ENCODE measurements around the gene INHBC. TPM values are rescaled to one million over a fixed set of nuclear protein-coding genes. Genes with fewer than 3 reads are reported as not detected.

The INHBC gene
- total RNA-seq, 1 donor from 2014 or later: not detected

- DNase-seq (ENCODE audit: extremely low read depth, low read depth, low spot score): no peak
These were observed 31.3 kb downstream of the INHBC start for GRCh38 chr12:57465747-57466505.

DNA sequence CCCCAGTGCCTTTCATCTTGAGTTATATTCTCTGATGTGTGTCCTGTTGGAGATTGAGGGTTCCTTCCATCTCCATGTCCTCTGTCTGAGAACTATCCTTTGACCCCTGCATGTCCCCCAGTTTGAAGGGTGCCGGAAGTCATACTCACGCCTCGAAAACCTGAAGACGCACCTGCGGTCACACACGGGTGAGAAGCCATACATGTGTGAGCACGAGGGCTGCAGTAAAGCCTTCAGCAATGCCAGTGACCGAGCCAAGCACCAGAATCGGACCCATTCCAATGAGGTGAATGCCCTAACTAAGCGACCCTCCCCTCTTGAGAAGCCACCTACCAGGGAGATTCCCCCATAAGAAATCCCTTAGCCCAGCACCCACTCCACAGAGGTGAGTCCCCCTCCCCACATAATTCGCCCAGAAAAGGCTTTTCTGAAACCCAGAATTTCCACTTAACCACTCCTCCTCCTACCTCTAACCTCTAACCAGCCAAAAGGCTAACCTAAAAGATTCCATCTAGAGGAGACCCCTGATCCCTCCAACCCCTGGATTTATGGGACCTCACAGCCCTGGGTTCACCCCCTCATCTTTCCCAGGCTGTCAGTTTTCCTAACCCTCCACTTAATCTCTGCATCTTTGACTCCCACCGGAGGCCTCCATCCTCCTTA, 32.8 kb downstream of the INHBC start:
- DNase-seq (ENCODE audit: extremely low read depth, low read depth, low spot score): no peak

- no peak for DNase-seq (ENCODE audit: extremely low read depth, low read depth, low spot score)
These were observed 33.3 kb downstream of the INHBC start for GRCh38 chr12:57467915-57468314.

DNA sequence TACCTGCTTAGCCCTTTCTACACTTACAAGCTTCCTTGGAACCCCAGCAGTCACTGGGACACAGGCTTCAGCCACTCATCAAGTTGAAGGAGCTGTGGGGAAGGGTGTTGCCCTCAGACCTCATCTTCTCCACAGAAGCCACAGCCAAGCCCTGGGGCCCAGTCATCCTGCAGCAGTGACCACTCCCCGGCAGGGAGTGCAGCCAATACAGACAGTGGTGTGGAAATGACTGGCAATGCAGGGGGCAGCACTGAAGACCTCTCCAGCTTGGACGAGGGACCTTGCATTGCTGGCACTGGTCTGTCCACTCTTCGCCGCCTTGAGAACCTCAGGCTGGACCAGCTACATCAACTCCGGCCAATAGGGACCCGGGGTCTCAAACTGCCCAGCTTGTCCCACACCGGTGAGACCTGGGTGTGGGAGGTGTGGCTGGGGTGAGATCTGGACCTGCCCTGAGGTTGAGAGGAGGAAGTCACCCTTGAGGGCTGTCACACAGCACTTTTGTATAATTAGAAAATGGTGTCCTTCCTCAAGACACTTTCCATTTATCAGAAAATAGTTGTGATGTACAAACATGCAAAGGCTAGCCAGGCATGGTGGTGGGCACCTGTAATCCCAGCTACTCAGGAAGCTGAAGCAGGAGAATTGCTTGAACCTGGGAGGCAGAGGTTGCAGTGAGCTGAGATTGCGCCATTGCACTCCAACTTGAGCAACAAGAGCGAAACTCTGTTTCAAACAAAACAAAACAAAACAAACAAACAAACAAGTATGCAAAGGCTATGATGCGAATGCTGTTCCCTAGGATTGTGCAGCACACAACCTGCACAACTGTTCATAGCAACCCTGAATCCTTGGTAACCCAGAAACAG, 34.9 kb downstream of the INHBC start:
- no peak for DNase-seq (ENCODE audit: extremely low read depth, low read depth, low spot score)

DNA sequence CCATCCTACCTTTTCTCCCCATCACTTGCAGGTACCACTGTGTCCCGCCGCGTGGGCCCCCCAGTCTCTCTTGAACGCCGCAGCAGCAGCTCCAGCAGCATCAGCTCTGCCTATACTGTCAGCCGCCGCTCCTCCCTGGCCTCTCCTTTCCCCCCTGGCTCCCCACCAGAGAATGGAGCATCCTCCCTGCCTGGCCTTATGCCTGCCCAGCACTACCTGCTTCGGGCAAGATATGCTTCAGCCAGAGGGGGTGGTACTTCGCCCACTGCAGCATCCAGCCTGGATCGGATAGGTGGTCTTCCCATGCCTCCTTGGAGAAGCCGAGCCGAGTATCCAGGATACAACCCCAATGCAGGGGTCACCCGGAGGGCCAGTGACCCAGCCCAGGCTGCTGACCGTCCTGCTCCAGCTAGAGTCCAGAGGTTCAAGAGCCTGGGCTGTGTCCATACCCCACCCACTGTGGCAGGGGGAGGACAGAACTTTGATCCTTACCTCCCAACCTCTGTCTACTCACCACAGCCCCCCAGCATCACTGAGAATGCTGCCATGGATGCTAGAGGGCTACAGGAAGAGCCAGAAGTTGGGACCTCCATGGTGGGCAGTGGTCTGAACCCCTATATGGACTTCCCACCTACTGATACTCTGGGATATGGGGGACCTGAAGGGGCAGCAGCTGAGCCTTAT, 35.8 kb downstream of the INHBC start:
- DNase-seq (ENCODE audit: extremely low read depth, low read depth, low spot score): no peak

DNA sequence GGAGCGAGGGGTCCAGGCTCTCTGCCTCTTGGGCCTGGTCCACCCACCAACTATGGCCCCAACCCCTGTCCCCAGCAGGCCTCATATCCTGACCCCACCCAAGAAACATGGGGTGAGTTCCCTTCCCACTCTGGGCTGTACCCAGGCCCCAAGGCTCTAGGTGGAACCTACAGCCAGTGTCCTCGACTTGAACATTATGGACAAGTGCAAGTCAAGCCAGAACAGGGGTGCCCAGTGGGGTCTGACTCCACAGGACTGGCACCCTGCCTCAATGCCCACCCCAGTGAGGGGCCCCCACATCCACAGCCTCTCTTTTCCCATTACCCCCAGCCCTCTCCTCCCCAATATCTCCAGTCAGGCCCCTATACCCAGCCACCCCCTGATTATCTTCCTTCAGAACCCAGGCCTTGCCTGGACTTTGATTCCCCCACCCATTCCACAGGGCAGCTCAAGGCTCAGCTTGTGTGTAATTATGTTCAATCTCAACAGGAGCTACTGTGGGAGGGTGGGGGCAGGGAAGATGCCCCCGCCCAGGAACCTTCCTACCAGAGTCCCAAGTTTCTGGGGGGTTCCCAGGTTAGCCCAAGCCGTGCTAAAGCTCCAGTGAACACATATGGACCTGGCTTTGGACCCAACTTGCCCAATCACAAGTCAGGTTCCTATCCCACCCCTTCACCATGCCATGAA, 36.5 kb downstream of the INHBC start:
- DNase-seq (ENCODE audit: extremely low read depth, low read depth, low spot score): no peak

DNA sequence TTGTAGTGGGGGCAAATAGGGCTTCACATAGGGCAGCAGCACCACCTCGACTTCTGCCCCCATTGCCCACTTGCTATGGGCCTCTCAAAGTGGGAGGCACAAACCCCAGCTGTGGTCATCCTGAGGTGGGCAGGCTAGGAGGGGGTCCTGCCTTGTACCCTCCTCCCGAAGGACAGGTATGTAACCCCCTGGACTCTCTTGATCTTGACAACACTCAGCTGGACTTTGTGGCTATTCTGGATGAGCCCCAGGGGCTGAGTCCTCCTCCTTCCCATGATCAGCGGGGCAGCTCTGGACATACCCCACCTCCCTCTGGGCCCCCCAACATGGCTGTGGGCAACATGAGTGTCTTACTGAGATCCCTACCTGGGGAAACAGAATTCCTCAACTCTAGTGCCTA, 37.1 kb downstream of the INHBC start:
- DNase-seq (ENCODE audit: extremely low read depth, low read depth, low spot score): no peak

DNA sequence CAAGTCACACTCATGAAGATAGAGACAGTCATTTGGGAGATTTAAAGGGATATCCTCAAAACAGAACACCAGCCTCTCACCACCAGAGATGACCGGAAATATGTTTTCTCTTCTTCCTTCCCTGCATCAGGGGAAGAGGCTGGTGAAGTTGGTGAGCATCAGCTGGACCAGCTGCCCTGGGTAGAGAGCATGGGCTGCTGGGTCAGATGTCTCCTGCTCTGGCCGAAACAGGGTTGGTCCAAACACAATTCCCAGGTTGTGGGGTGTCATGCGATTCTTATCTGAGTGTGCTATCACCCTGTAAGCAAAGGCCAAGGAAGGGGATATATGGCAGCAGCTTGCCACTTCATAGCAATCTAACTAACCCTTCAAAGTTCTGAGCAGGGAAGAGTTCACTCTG, 37.8 kb downstream of the INHBC start:
- DNase-seq (ENCODE audit: extremely low read depth, low read depth, low spot score): no peak

- no peak for DNase-seq (ENCODE audit: extremely low read depth, low read depth, low spot score)
These were observed 38.8 kb downstream of the INHBC start for GRCh38 chr12:57473392-57473791.

GRCh38 chr12:57473886-57474285, 39.3 kb downstream of the INHBC start:
- no peak for DNase-seq (ENCODE audit: extremely low read depth, low read depth, low spot score)

DNA sequence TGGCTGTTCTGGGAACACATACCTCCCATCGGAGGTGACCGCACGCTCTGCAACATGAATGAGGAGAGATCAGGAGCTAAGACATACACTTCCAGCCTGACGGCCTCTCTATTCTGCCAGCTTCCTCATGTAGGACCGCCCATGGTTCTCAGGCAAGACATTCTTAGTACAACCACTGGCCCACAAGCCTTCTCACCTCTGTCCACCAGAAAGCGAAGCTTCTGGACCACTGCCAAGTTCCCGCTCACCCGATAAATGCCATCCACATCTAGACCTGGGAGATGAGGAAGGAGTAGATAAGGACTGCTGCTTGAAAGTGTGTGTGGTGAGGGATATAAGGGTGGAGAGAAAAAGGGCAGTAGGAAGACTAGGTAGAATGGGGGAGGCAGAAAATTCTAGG, 39.8 kb downstream of the INHBC start:
- no peak for DNase-seq (ENCODE audit: extremely low read depth, low read depth, low spot score)

DNA sequence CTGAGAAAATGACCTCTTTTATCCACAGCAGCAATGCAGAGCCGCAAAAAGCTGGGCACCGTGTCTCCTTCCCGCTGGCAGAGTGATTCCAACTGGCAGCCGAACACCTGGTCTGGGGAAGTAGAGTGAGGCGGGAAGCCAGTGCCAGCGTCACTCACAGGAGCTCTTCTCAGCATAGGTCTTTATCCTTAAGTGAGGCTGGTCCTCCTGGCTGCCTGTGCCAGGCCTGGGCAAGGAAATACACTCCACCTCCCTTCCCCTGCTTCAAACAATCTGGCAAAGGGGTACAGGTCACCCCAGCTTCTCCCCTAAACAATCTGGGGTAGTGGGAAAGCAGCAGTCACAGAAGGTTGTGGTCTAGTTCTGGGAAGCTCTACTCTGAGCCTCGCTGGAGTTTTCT, 40.3 kb downstream of the INHBC start:
- DNase-seq (ENCODE audit: extremely low read depth, low read depth, low spot score): no peak

DNA sequence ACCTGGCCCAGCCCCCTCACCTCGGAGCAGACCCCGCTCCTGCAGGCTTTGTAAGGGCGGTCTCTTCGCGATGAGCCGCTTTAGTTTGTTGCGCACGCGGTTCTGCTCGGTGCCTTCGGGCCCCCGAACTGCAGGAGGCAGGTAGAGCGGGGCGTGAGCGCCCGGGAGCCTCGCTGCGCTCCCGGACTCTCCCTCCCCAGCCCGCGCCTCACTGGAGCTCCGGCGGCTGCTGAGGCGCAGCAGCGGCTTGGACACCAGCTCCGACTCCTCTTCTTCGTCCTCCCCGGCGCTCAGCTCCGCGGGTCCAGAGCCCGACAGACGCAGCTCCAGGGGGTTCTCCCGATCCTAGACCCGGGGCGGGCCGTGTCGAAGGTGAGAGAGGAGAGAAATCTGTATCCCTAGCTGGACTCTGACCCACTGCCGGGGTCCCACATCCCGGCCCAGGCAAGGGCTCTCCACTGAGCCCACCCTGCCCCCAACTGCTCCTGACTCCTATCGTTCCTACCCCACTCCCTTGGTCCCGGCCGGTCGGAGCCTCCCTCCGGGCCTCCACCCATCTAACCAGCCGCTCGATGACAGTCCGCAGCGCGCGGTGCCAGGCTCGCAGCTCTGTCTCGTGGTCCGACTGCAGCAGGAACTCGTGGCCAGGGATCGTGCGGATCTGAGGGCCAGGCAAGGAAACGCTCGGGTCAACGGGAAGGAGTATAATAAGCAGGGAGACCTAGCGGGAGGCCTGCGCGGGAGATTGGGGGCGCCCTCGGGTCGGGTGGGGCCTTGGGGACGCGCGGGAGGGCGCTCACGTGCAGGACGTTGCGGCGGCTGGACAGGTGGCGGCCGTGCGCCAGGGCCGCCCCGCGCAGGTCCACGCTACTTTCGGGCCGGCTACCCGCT, 40.9 kb downstream of the INHBC start:
- no peak for DNase-seq (ENCODE audit: extremely low read depth, low read depth, low spot score)

DNA sequence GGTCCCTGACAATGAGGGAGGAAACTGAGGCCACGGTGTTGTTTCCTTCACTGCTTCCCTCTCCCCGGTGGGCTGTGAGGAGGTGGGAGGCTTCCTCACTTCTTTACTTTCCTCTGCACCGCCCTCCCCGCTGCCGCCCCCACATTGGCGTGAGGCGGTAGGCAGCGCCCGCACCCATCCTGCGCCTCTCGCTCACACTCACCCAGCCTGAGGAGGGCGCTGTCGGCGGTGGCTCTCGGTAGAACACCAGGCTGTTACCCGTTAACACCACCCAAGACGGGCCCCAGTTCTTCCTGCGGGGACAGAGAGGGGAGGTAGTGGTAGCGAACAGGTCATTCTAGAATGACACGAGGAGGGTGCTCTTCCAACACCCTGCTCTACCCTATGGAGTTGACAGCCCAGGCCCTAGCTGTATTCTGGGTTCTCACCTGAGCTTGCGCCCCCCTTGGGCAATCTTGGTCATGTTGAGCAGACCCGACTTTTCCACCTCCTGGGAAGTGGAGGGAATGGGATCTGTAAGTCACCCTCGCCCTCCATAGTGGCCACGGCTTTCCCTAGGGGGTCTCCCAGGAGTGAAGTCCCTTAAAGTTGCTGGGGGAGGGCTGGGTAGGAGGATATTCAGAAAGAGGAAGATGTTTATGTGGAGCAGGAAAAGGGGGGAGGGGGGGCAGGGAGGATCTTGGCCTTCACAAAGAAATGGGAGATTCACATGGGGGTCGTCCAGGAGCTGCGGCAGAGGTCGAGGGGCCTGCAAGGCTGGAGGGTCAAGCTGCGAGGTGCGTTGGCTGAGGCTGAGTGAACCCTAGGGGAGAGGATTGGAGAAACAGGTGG, 41.8 kb downstream of the INHBC start:
- no peak for DNase-seq (ENCODE audit: extremely low read depth, low read depth, low spot score)

GRCh38 chr12:57476993-57477709, 42.6 kb downstream of the INHBC start:
- no peak for DNase-seq (ENCODE audit: extremely low read depth, low read depth, low spot score)

DNA sequence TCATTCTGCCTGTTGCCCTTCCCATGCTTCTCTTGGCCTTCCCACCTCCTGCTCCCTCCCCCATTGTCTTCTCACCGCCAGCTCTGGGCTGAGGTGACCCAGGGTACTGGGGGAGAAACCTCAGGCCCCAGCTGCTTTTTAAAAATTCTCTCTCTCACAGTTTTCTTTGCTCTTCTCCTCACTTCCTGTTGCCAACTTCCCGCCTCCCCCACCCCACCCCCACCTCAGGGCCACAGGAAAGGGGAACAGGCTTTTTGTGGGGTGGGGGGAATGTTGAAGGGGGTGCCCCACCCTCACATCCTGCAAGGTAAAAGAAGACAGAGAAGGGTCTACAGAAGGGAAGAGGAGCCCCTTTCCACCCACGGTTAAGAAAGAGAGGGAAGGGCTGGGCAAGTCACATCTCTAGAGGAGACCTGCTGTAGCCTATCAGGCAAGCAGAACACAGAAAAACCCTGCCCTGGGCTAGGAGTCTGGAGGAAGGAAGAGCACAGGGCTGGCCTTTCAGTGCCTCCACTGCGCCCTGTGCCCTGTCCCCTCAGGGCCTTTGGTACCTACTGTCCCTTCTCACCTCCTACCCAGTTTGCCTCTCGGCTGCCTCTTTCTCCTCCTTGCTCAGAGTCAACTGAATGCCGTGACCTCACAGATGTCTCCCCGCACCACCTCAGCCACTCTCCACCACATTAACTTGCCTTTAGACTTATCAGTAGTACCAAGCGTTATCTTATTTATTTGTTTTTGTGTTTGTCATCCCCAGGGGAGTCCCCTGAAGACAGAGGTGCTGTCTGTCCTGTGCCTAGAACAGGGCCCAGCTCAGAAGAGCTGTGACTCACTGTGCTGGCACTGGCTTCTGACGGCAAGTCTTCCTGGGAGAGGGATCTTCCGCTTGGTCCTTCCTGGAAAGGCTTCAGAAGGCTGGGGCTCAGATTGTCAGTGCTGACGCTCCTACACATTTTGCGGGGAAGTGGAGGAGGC, 43.4 kb downstream of the INHBC start:
- no peak for DNase-seq (ENCODE audit: extremely low read depth, low read depth, low spot score)

DNA sequence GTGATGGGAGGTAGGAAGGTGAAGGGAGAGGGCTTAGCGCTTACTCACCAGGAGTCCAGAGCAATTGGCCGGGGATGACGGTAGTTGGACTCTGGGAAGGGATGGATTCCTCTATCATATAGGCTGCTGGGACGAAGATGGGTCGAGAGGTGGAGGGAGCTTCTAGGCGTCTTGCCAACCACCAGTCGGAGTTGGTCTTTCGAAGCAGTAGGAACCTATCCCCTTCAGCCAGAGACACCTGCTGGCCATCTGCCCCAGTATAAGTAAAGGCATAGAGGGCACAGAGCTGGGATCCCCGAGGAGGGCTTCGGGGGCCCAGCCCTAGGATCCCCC, 44.4 kb downstream of the INHBC start:
- no peak for DNase-seq (ENCODE audit: extremely low read depth, low read depth, low spot score)
